Fibroblast of skin of left biceps (primary cell): ENCODE results near the gene NTRK2.
A peak's percentile ranks its signal among the peaks of the same experiment; 100 is the strongest.

Source experiments
- DNase-seq, 2 experiments: peaks; one replicate each; pipeline ENCODE4 v3.0.0-alpha.2; 2013; ENCODE audit warnings: low read depth in 2 of 2

The NTRK2 gene

GRCh38 chr9:84818791-84819190 lies 149.3 kb downstream of the NTRK2 start:
- no peak for DNase-seq

- DNase-seq = no peak
Measured at GRCh38 chr9:84819491-84819991, 150.0 kb downstream of the NTRK2 start.

- DNase-seq = no peak
Measured at GRCh38 chr9:84821431-84821830, 151.9 kb downstream of the NTRK2 start.

GRCh38 chr9:84822589-84823233 lies 153.2 kb downstream of the NTRK2 start:
- DNase-seq = no peak

- DNase-seq = no peak
Measured at GRCh38 chr9:84823421-84824271, 154.1 kb downstream of the NTRK2 start.

GRCh38 chr9:84827216-84827765 lies 157.8 kb downstream of the NTRK2 start:
- DNase-seq = no peak

- DNase-seq = no peak
Measured at GRCh38 chr9:84828046-84828445, 158.5 kb downstream of the NTRK2 start.

- no peak for DNase-seq
Measured at GRCh38 chr9:84829471-84829870, 159.9 kb downstream of the NTRK2 start.

- DNase-seq = no peak
Measured at GRCh38 chr9:84829997-84830696, 160.6 kb downstream of the NTRK2 start.

- DNase-seq = no peak
Measured at GRCh38 chr9:84831377-84831776, 161.8 kb downstream of the NTRK2 start.

GRCh38 chr9:84832453-84832852 lies 162.9 kb downstream of the NTRK2 start:
- DNase-seq = no peak

GRCh38 chr9:84834426-84834825 lies 164.9 kb downstream of the NTRK2 start:
- no peak for DNase-seq

GRCh38 chr9:84835745-84836144 lies 166.2 kb downstream of the NTRK2 start:
- no peak for DNase-seq

GRCh38 chr9:84838879-84839278 lies 169.3 kb downstream of the NTRK2 start:
- no peak for DNase-seq

GRCh38 chr9:84839541-84839940 lies 170.0 kb downstream of the NTRK2 start:
- peak; percentile 44 to 53 for DNase-seq

GRCh38 chr9:84841931-84842330 lies 172.4 kb downstream of the NTRK2 start:
- no peak for DNase-seq

- no peak for DNase-seq
Measured at GRCh38 chr9:84843175-84843824, 173.8 kb downstream of the NTRK2 start.

GRCh38 chr9:84845956-84846900 lies 176.7 kb downstream of the NTRK2 start:
- DNase-seq = no peak

- DNase-seq = no peak
Measured at GRCh38 chr9:84846906-84847305, 177.4 kb downstream of the NTRK2 start.

GRCh38 chr9:84849049-84849448 lies 179.5 kb downstream of the NTRK2 start:
- DNase-seq = no peak
